HEK293 (cell line): Measurements from ENCODE around the gene RPS6KA2.

Experiments used
- CTCF ChIP-seq: fragments of 450-650 bp; formaldehyde crosslinking; IDR thresholded peaks from 2 replicates; pipeline ENCODE4 v1.5.1; 2016; ENCODE audit warnings: missing biosample characterization, missing genetic modification characterization
- KLF16 ChIP-seq: fragments of 450-650 bp; formaldehyde crosslinking; IDR thresholded peaks from 2 replicates; pipeline ENCODE4 v1.5.1; 2017; ENCODE audit warnings: missing biosample characterization, missing genetic modification characterization
- MEIS1 ChIP-seq: sonication (generic); formaldehyde crosslinking; IDR thresholded peaks from 2 replicates; pipeline ENCODE4 v1.8.1; 2022; ENCODE audit warnings: missing genetic modification reagents, mild to moderate bottlenecking, borderline replicate concordance
- ZBTB7A ChIP-seq: fragments of 450-650 bp; formaldehyde crosslinking; IDR thresholded peaks from 2 replicates; pipeline ENCODE4 v1.5.1; 2016; ENCODE audit warnings: low read depth, missing biosample characterization, missing genetic modification characterization
- ZNF202 ChIP-seq: fragments of 450-650 bp; formaldehyde crosslinking; IDR thresholded peaks from 2 replicates; pipeline ENCODE4 v1.5.1; 2016; ENCODE audit warnings: missing biosample characterization, missing genetic modification characterization, borderline replicate concordance
- ZNF350 ChIP-seq: fragments of 450-650 bp; formaldehyde crosslinking; IDR thresholded peaks from 2 replicates; pipeline ENCODE4 v1.5.0; 2017; ENCODE audit warnings: missing biosample characterization, mild to moderate bottlenecking, missing genetic modification characterization
- ZNF529 ChIP-seq: fragments of 450-650 bp; formaldehyde crosslinking; IDR thresholded peaks from 2 replicates; pipeline ENCODE4 v1.5.1; 2017; ENCODE audit warnings: missing genetic modification characterization, missing biosample characterization; ENCODE audit not compliant: insufficient replicate concordance
- ZNF76 ChIP-seq: fragments of 450-650 bp; formaldehyde crosslinking; IDR thresholded peaks from 2 replicates; pipeline ENCODE4; 2016; ENCODE audit warnings: low read depth, missing biosample characterization, missing genetic modification characterization, borderline replicate concordance
- ZSCAN30 ChIP-seq: fragments of 450-650 bp; IDR thresholded peaks from 2 replicates; pipeline ENCODE4 v1.5.1; 2018; ENCODE audit warnings: missing biosample characterization, mild to moderate bottlenecking, missing genetic modification characterization, moderate library complexity

- TF ChIP-seq CTCF (no peak), ZBTB7A (tag by site-specific recombination) (no peak), ZSCAN30 (tag by site-specific recombination) (no peak), ZNF76 (tag by site-specific recombination) (no peak), ZNF350 (tag by site-specific recombination) (no peak), KLF16 (no peak), MEIS1 (CRISPR knock-in tag) (no peak), ZNF202 (tag by site-specific recombination) (no peak), ZNF529 (no peak)
Observed at GRCh38 chr6:166660157-166660688, 33.2 kb upstream of the RPS6KA2 start.
